ENCODE measurements around the gene BPIFB6. TPM values are rescaled to one million over a fixed set of nuclear protein-coding genes. Genes with fewer than 3 reads are reported as not detected.

BPIFB6 gene, protein sequence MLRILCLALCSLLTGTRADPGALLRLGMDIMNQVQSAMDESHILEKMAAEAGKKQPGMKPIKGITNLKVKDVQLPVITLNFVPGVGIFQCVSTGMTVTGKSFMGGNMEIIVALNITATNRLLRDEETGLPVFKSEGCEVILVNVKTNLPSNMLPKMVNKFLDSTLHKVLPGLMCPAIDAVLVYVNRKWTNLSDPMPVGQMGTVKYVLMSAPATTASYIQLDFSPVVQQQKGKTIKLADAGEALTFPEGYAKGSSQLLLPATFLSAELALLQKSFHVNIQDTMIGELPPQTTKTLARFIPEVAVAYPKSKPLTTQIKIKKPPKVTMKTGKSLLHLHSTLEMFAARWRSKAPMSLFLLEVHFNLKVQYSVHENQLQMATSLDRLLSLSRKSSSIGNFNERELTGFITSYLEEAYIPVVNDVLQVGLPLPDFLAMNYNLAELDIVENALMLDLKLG
- total RNA-seq, result not detected in 2 replicates

GRCh38 chr20:33031531-33031930 lies at the start of gene BPIFB6:
Gene BPIFB6, plus strand, starts transcription at chr20:33031648. Its CDS starts 0 bp downstream, at chr20:33031648.

DNA sequence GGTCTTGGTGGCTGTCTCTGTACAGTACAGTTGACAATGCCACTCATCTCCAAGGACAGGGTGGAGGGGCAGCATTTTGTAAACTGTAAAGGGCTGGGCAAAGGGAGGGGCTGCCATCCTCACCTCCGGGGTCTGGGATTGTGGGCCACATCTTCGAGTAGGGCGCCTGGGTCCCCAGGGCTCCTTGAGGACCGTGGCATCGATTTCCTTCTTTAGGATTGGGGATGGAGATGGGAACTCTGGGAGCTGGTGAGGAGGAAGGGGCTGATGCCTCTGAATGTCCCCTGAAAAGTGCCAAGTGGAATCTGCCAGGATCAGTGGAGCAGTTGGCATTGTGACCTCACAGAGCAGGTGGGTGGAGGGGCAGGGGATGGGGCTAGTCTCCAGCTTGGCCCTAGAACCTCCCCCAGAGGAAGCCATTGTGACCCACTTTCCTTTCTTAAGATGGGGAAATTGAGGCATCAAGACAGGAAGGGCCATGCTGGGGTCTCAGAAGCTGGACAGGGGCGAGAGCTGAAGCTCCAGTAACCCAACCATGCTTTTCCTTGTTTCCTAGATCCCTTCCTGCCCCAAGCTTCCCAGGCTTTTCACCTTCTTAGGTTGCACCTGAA lies 27.2 kb upstream of the BPIFB6 start, which contains the start of gene SUN5:
Gene SUN5, minus strand, starts transcription at position 293 of the 611 bp plus-strand sequence. Its CDS starts 93 bp downstream, at position 200.

DNA sequence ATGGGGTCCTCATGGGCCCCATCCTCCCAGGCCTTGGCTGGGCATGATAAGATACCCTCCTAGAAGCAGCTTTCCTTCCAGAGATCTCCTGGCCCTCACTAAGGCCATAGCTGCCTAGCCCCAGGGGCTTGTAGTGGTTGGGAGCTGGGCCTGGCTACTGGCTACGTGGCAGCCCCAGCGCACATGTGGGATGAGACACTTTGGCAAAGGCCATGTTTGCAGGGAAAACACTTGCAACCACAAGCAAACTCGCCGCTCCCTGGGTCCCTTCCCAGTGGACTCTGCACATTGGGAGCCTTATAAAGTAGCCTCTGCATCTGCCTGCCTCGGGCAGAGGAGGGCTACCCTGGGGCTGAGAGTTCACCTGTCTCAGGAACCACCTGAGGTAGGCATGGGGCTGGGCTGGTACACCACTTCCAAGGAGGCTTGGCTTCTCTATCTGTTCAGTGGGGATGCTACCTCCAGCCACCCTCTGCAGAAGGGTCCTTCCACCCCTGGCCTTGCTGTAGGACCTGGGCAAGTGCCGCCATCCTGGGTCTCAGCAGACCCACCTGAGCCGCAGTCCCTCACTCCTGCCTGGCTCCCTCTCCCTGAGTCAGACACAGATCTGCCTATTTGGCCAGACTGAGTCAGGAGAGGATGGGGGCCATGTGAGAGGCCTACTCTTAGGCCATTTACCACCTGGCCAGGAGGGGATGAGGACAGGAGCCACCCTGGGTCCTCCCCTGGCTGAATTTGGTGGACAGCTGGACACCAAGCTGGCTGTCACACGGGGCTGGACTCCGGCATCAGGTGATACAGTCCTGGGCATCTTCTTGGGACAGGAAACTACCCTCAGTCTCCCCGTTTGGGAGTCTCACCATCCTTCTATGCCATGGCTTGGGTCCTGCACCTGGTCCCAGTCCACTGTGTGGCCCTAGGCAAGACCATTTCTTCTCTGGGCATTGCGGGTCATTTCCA lies 23.8 kb upstream of the BPIFB6 start, which contains the start of gene BPIFB2:
Gene BPIFB2, plus strand, starts transcription at position 329 of the 960 bp plus-strand sequence. CDS start 871 bp downstream, outside the sequence.

DNA sequence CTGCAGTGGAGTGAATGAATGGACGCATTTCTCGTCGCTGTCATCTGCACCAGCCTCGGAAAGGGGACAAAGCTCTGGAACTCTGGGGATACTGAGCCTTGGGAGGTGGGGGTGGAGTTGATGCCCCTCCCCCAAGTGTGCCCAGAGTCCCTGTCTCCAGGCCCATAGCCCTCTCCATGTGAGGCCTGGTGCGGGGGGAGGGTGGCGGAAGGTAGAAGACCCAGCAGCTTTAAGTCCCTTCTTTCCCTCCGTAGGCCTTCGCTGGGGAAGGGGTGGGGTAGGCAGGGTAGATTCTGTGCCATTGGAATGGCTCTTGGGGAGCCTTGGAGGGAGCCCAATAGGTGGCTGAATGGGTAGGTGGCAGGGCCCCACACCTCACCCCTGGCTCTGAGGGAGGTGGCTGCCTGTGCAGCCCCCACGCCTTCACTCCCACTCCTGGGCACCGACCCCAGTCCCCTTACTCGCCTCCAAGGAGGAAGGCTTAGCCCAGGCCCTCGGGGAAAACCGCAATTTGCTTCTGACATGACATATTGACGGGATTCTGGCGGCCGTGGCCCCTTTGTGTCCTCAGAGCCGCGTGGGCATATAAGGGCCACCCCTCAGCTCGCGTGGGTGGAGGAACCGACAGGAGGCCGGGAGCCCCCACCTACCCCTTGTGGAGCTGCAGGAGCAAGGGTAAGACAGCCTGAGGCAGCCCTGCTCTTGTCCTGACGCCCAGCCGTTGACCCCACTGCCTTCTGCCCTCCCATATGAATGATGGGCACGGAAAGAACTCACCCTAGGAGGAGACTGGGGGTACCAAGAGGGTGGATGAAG lies 22.1 kb downstream of the BPIFB6 start, which contains the start of gene BPIFB3:
Gene BPIFB3, plus strand, starts transcription at position 613 of the 816 bp plus-strand sequence. CDS start 1,533 bp downstream, outside the sequence.

GRCh38 chr20:33079259-33079658 lies 47.8 kb downstream of the BPIFB6 start, which contains the start of gene BPIFB4:
Gene BPIFB4, plus strand, starts transcription at chr20:33079643. Its CDS starts 1,884 bp downstream, at chr20:33081527.

Other genes starting within 250 kb of the BPIFB6 start
- gene MAPRE1, start 211.7 kb upstream of the BPIFB6 start, total RNA-seq, result 63.2 and 82.3 TPM in 2 replicates
- under 0.01 TPM in 2 replicates for gene EFCAB8, start 172.7 kb upstream of the BPIFB6 start, total RNA-seq
- gene SUN5, start 27.2 kb upstream of the BPIFB6 start, total RNA-seq, result not detected in 2 replicates
- gene BPIFB2, start 23.9 kb upstream of the BPIFB6 start, total RNA-seq, result not detected in 2 replicates
- not detected in 2 replicates for gene BPIFB3, start 22.3 kb downstream of the BPIFB6 start, total RNA-seq
- gene BPIFB4, start 48.0 kb downstream of the BPIFB6 start, total RNA-seq, result not detected in 2 replicates
- not detected in 2 replicates for gene BPIFA2, start 136.5 kb downstream of the BPIFB6 start, total RNA-seq
- gene BPIFA3, start 185.7 kb downstream of the BPIFB6 start, total RNA-seq, result not detected in 2 replicates
- not detected in 2 replicates for gene BPIFA1, start 204.3 kb downstream of the BPIFB6 start, total RNA-seq